HG03135 (cell line): ENCODE data around the gene NT5DC4.

Experiments
- ATAC-seq: cut with Tn5 transposase; IDR thresholded peaks from one replicate; pipeline ENCODE4 v1.9.1; 2021; ENCODE audit warnings: mild to moderate bottlenecking, moderate library complexity; ENCODE audit not compliant: unreplicated experiment

NT5DC4 gene

DNA sequence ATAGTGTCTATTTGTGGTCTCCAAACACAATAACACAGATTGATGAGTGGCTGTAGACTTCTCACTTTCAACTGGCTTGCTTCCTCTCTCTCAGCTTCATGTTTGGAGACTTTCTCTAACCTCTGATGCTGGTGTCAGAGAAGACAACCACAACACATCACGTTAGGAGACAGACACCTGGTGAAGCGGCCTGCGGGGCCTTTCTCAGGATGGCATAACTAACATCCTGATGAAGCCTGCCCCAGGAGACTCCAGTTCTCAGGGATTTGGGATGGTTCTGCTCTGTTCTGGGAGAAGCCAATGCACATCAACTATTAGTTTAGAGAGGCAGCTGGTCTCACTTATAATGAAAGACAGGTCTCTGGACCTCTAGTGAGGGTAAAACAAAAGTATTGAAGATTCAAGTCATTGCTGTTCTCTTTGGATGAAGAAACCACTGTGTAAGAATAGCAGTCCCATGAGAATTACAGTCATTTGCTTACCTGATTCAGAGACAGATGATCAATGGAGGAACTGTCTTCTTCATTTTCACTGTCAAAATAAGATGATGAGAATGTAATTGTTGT is 61.5 kb downstream of the NT5DC4 start:
- peak; percentile 64 for ATAC-seq

DNA sequence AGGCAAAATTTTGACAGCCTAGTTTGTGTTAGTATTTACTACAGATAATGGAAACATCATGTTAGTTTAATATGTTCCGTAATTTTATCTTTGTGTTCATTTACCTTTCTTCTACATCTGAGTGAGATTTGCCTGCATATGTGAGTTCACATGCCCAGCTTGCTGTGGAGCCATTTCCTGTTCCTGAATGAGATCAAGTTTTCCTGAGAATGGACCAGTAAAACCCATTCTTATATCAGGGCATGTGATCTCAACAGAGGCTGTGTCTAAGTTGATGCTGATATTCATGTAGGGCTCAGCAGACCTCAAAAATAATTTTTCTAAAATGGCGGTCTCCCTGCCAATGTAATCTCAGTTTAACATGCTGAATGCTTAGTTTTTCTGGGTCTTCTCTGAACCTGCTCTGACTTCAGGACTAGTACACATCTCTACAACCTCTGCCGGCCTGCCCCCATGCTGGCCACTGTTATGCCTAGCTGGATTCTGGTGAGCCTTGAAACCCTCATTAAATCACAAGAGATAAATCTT is 62.4 kb downstream of the NT5DC4 start:
- no peak for ATAC-seq

DNA sequence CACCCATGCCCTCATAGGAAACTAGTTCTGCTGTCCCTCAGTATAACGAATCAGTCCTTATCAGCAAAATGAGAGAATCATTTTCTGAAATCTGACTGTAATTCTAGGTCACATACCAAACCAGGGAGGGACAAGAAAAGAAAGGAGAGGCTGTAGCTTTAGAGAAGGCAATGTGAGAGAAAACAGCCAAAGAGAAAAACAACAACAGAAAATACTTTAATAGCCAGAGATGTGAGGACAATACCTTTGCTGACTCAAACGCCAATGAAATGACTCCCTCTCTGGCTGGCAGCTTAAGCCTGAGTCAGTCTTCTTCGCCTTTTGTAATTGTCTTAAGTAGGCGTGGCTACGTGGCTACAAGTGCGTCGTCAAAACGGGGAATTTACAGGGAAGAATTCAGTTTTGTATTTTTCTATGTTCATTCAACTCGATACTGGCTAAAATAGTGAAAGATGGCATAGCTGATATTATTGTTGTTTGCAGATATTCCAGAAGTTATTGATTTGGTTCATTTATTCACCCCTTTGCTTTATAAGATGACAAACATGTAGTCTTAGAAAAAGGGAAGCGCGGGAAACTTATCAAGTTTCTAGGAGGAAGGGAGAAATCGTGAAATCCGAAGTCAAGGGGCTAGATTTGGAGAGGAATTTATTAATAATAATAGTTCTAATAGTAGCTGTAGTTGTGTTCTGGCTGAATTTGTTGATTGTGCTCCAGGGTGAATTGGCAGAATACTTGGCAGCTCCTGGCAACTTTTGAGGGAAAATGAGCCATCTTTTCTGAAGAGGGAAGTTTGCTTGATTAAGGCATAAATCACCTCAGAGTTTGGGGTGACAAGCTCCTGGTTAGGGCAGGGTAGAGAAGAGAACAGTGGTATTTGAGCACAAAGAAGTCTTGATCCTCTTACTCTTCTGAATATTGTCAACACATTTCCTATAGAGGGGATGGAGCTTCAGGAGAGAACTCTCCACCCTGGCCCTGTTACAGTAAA is 63.7 kb downstream of the NT5DC4 start, which contains the start of gene IL1A:
Gene IL1A, minus strand, starts transcription at position 295 of the 991 bp plus-strand sequence. CDS start 723 bp downstream, outside the sequence.
- ATAC-seq, result no peak

DNA sequence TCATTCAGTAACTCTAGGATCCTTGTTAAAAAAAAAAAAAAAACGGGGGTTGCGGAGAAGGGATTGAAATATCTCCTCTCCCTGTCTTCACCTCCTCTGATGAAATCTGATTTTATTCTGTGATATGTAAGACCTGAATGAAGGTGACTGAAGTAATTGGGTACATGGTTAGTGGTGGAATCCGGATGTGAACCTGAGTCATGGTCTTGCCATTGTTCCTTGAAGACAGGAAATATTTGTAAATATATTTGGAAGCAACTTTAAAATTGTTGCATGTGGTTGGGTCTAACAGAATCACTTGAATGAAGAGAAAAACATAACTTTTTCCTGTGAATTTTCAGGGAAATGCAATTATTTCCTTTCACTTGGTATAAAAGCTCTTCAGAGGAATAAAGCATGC is 66.5 kb downstream of the NT5DC4 start:
- ATAC-seq, result no peak

DNA sequence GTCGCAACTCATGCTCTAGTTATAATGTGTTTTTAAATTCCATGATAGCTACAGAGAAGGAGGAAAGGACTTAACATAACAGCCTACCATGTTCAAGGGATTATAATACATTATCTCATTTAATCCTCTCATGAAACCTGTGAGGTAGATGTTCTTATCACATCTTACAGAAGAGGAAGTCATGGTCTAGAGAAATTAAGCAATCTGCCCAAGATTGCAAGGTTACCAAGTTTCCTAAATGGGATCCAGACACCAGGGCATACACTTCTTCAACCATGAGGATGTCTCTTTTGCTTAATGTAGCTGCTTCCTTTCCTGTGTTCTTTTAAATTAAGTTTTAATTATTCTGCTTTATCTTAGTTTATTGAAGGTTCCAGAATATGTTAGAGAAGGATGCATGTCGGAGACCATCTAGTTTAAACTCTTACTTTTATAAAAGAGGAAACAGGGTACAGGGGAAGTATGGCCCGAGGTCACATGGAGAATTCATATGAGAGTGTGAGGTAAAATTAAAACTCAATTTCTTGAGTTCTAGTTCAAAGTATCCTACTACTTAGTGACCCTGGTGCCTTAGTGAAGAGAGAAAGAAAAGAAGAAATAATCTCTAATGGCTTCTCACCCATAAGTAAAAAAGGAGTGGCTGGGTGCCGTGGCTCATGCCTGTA is 67.0 kb downstream of the NT5DC4 start:
- ATAC-seq, result no peak

DNA sequence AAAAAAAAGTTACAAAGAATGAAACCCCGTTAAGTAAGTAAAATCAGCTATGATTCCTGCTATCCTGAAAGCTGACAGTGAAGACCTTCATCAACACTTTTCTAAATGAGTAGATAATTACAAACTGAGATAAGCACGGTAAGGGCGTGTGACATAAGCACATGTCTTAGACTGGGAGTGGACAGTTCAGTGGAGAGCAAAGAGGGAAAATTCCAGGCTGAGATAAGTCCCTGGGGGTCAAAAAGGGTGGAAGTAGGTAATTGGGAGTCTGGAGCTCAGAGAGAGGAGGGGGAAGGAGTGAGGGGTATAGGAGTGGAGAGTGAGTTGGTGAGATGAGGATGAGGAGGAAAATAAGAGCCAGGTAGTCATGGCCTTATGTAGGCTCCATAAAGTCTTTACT is 67.8 kb downstream of the NT5DC4 start:
- ATAC-seq, result no peak
